Activated effector memory CD4-positive, alpha-beta T cell treated with anti-CD3 and anti-CD28 coated beads, Interleukin-2, amount 50 U/mL, for 16 hours (primary cell): ENCODE data around the gene AMBP.

Experiments used
- DNase-seq: peaks from one replicate; pipeline ENCODE4 v3.0.0-alpha.2; 2020

Gene AMBP

DNA sequence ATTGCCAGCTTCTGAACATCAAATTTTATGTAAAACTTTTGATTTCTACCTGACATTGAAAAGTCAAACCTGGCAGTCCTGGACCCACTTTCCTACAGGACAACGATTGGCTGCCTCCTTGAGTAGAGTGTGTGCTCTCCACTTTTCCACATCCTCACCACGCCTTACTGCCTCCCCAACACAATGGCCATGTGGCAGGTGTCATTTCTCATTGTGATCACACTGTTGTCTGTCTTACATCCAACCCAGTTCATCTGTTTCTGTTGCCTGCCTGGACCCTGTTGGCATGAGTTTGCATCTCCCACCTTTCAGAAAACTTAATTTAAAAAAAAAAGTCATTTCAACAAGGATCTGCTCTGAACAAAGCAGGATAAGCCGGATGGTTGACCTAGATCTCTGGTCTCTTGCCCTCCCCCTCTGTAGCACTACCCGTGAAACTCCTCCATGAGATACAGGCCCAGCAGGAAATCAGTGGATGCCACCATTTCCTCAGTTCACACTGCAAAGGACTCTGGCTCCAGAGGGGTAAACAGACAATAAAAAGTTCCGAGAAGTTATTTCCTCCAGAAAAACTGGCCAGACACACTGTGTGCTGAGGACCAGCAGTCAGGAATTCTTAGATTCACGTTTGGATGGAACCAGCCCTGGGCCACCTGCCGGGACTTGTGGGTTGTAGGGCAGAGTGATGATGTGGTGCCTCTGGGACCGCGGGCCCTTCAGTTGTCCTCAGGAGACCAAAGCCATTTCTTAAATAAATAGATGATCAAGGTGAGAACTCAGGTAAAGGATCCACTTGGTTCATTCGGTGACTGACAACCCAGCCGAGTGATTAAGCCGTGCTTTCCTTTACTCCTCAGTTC lies 48.6 kb downstream of the AMBP start:
- DNase-seq: peak; percentile 27

DNA sequence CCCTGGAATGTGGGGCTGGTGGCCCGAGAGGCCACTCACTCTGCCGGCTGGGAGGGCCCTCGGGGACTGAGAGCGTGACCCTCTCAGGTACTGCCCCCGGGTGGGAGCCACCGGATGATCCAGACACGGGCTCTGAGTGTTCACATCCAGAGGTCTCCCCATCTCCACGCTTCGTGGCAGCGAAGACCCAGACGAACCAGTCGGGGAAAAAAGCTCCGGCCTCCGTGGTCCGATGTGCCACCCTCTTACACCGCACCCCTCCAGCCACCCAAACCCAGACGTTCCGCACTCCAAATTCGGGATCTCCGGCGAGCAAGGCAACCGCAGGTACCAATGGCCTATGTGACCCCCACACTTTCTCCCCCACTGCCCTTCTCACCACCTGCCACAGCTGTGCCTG lies 49.5 kb downstream of the AMBP start:
- DNase-seq: peak; percentile 57

DNA sequence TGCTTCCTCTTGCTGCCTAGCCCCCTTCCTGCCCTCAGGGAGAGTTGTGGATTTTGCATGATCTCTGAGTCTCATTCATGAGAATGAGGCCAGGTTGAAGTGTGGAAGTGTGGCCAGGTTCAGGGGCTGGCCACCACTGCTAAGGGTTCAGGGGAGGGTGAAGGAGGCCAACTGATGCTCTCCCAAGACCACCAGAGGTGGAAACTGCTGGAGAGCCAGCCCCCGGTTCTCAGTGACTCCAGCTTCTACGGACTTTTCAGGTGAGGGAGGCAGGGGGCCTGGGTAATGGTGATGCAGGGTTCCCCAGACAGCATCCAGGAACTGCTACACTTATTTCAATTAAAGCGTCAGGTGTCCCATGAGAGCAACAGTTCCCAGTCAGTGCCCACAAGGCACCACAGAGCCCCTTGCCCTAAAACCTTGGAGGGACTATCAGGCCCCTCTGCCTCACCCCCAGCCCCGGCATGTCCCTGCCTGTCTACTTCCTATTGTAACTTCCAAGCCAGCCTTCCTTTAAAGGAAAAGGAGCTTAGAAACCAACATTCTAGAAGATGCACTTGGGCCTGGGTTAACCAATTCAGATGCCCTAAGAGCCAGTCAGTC lies 50.1 kb downstream of the AMBP start:
- DNase-seq: peak; percentile 51

DNA sequence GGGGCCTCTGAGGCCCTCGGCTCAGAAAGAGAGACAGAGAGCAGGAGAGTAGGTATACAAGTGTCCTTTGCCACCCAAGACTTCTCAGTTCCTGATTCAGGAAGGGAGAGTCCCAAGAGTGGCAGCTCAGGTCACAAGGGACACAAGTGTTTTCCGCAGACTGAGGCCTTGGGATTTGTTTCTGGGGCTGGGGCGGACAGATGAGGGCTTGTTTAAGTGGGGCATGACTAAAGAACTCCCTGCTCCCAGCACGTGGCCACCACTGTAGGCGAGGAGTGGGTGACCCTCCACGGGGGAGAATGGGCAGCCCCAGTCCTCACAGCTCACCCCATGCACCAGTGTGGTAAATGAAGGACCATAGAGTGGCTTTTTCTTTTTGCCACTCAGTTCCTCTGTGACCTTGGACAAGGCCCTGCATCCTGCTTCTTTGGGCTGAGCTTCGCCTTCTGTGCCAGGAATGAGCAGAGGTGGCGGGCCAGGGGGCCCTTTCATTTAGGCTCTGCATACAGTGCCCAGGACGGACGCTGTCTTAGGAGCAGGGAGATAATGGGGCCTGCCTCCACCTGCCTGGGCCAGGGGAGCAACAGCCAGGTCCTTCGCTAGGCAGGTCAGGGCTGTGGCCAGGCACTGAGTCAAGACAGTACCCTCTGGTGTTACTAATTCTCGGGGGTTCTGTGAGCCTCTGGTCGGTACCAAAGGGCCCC lies 50.8 kb downstream of the AMBP start:
- peak; percentile 36 for DNase-seq

DNA sequence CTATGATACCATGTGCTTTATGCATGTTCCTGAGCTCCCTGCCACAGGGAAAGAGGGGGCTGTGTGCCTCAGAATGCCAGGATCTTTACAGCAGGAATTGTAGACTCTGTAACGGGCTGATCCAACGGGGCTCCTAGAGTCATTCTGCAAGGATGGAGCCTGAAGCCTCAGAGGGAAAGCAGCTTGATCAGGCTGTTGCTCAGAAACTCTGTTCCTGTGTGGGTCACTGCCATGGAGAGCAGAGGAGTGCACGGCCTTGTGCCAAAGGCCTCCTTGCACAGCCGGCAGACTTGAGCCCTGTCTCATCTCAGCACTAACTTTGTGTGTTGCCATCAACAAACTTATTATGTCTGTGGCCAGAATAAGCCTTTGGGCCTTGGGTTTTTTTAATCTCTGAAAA lies 51.8 kb downstream of the AMBP start:
- DNase-seq: peak; percentile 41

DNA sequence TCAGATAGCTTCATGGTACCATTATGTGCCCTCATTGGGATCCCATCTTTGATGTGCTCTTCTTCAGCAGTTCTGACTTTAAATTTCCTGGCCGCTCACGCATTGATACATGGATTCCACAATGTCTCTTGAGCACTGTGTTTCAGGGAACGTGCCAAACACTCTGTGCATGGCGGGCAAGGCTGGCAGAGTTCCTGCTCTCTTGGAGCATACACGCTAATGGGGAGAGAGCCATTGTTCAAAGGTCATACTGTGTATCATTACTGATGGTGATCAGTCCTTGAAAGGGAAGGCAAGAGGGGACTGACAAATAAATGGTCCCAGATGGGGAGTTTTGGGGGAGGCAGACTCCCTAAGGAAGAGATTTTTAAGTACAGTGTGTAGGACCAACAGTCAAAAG lies 52.3 kb downstream of the AMBP start:
- DNase-seq: peak; percentile 21

DNA sequence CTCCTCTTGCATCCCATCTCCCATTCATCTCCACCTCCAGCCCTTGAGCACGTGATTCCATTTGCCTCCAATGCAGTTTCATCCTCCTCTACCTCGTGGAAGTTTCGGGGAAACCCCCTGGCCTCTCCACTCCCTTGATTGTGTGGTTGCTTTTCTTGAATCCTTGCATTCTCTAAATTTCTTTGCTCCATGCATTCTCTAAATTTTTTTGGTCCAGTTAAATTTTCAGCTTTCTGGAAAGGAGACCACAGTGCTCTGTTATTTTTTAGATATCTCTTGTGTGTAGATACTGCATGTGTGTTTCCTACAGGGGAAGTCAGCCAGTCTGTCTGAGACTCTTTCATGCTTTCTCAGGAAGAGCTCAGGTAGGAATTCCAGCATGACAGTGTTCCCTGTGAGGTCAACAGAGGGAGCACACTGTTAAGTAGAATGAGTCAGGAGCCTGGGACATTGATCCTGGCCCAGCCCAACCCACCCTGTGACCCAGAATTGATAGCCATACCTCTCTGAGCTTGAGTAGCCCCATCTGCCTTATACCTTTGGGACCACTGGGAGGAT lies 52.8 kb downstream of the AMBP start:
- no peak for DNase-seq

DNA sequence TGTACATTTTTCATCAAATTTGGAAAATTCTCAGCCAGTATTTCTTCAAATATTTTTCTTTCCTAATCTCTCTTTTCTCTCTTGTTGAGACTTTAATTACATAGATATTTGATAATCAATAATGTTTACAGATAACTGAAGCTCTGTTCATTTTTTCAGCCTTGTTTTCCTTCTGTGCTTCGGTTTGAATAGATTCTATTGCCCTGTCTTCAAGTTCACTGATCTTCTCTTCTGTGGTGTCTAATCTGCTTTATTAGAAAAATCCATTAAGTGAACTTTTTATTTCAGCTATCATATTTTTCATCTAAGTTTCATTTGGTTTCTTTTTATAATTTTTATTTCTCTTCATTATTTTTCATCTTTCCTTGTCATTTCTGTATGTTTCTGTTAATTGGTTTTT lies 54.1 kb downstream of the AMBP start:
- DNase-seq: no peak

DNA sequence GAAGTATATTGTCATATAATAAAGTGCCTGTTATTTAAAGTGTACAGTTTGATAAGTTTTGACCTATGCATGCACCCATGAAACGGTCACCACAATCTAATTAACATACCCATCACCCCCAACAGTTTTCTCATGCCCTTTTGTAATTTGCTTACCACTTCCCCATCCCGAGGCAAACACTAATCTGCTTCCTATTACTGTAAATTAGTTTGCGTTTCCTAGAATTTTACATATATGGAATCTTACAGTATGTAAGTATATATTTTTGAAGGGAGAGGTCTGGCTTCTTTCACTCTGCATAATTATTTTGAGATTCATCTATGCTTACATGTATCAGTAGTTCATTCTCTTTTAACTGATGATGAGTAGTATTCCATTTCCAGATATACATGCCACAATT lies 56.5 kb downstream of the AMBP start:
- no peak for DNase-seq

DNA sequence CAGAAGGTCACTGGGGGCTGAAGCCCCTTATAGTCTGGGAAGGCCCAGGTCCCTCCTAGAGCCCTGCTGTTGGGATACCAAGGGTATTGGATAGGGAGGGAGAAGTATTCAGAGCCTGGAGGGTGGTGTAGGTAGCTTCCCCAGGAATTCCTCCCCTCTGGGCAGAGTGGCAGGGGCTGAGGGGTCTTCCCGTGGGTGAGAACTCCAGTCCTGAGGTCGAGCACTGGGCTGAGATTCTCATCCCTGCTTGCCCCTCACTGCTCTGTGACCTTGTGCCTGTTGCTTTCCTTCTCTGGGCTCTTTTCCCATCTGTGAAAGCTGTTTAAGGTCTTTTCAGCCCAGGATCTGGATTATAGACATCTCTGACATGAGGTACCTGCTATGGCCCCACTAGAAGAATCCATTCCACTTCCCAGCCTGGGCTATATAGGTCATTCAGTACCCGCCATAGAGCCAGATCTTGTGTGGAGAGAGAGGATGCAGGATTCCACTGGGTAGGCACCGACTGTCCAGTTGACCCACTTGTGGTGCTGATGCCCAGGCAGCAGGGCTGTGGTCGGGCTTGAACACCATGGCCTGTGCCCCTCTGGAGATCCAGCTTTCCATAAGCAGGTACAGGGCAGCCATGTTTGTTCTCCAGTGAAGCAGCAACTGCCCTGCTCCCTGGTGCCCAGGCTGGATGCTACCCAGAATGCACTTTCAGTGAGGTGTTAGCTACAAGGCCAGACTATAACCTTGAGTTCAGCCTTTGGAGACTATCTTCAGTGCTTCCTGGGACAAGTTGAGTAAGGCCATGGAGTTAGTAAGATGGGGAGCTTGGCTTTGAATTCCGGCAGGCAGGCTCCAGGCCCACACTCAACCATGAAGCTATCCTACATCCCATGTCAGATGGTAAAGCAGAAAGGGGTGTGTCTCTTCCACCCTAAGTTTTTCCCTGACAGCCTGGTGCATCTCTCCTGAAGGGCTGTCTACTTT lies 60.1 kb downstream of the AMBP start:
- DNase-seq: peak; percentile 41

DNA sequence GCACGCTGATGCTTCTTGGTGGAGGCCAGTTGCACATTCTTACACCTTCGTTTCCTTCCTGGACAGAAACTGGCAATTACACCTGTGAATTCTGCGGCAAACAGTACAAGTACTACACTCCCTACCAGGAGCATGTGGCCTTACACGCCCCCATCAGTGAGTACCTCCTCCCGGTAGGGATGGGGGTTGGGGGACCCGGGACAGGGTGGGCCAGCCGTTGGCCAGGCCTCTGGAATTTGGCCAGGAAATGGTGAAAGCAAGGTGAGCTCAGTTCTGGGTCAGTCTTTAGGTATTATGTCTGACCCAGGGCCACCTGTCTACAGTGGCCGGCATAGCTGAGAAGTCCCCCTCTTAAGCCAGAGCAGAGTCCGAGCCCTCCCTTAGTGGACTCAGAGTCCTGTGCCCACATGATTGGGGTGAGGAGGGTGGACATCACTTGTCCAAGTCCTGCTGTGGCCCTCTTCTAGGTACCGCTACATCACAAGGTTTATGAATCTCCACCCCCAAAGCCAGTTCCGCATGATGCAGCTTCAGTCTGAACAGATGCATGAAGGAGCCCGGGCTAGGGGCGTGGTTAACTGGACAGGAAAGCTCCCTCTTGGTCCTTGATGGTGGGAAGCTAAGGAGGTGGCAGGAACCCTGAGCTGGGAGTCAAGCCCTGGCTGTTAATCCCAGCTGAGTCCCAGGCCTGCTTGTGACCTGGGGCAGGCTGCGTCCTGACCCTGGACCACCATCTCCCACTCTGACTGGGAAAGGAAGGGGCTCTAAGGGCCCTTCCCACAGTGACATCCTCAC lies 61.3 kb downstream of the AMBP start:
- peak; percentile 38 for DNase-seq

DNA sequence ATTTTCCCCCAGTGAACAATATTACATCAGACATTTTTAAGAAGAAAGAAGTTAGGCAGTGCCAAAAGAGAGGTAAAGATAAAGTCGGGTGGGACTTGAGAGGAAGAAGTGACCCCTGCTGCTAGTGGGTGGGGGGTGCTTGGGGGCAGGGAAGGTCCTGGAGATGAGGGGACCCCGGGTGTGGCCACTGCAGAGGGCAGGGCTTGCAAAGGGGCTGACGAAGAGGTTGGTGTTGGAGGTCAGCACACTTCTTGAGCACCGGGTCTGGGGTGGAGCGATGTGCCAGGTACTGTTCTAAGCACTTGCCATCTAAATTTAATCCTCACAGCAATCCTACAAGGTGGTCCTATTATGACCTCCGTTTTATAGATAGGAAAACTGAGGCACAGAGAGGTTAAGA lies 62.0 kb downstream of the AMBP start:
- DNase-seq: peak; percentile 45

DNA sequence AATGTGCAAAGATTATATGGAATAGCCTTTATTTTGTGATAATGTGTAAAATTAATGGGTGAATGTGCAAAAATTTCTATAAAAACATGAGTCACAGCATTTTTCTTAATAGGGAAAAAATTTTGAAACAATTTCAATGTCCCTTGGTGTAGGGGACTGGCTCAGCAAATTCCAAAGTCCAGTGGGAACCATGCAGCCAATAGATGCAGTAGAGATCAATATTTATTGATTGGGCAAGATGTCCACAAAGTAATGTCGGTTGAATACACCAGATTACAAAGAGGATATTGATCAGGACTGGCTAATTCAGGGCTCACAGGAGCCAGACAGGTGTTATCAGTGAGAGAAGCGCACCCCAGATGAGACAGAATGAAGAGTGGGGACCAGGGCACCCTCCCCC lies 62.5 kb downstream of the AMBP start:
- DNase-seq: no peak

DNA sequence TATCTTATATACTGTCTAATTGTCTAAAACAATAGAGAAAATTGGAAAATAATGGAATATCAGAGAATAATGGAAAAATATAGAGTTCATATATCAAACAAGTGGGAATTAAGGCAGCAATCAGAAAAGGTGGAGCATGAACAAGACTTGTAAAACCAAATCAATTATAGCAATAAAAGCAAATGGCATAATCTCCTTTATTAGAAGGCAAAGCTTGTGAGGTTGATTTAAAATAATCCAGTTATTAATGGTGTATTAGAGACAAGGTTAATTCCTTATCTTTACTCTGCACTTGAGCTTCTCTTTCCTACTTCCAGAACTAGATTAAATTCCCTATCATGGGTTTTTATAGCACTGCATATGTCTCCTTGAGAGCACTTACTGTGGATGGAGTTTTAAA lies 64.1 kb downstream of the AMBP start:
- DNase-seq: no peak

DNA sequence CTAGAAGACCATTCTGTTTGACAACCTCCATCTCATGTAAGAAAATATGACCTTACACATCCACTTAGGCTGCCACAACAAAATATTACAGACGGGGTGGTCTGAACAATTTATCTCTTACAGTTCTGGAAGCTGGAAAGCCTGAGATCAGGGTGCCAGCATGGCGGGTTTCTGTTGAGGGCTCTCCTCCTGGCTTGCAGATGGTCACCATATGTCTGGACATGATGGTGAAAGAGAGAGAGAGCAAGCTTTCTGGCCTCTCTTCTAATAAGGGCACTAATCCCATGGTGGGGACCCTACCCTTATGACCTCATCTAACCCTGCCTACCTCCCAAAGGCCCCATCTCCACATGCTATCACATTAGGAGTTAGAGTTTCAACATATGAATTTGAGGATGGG lies 66.0 kb downstream of the AMBP start:
- peak; percentile 4 for DNase-seq

DNA sequence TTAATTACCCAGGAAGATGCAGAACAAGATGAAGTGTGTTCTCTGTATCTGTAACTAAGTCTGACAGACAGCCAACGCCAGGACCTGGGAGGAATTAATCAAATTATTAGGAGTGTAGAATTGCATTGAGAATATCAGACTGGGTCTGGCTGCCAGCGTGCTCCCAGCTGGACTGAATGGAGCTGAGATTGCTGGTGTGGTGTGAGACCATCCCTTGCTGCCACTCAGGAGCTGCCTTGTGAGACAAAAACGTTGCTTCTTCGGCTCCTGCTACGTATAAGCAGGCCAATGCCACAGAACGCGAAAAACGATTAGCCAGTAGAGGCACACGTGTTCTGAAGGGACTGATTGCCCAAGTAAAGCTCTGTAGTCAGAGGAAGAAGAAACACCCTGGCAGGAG lies 66.8 kb downstream of the AMBP start:
- DNase-seq: peak; percentile 25
